Effector memory CD8-positive, alpha-beta T cell (primary cell): ENCODE data around the gene CCNJ.
"Not testable (repeated sequence)": the region's sequence is repeated elsewhere in the genome, so short reads cannot be mapped to it uniquely, and the experiment has no call there.

ENCODE experiments used
- ATAC-seq: fragments of 150-1000 bp; cut with Tn5 transposase; replicated peaks from 2 replicates; pipeline ENCODE4 v1.10.0; 2021; ENCODE audit warnings: mild to moderate bottlenecking, moderate library complexity
- DNase-seq, 3 experiments: peaks; one replicate each; pipeline ENCODE4 v3.0.0; 2021
- H3K27ac Mint-ChIP-seq, 2 donors: one replicate each; pipeline ENCODE4 v1.8.0; 2022; ENCODE audit warnings: mild to moderate bottlenecking in 2 of 2, mixed read lengths in 2 of 2, moderate library complexity in 2 of 2
- H3K27me3 Mint-ChIP-seq, 2 donors: one replicate each; pipeline ENCODE4 v1.8.0; 2022; ENCODE audit warnings: mixed read lengths in 2 of 2
- H3K36me3 Mint-ChIP-seq: one replicate; pipeline ENCODE4 v1.8.0; 2022; ENCODE audit warnings: mild to moderate bottlenecking, moderate library complexity, mixed read lengths; ENCODE audit not compliant: insufficient read depth
- H3K4me1 Mint-ChIP-seq, 2 donors: one replicate each; pipeline ENCODE4 v1.8.0; 2022; ENCODE audit warnings: low read depth in 2 of 2, mixed read lengths in 2 of 2
- H3K4me3 Mint-ChIP-seq, 2 donors: one replicate each; pipeline ENCODE4 v1.8.0; 2022; ENCODE audit warnings: mild to moderate bottlenecking in 2 of 2, mixed read lengths in 2 of 2, moderate library complexity in 2 of 2
- H3K9me3 Mint-ChIP-seq, 2 donors: one replicate each; pipeline ENCODE4 v1.8.0; 2022; ENCODE audit warnings: mixed read lengths in 2 of 2
- total RNA-seq, 9 experiments: gene quantifications; one replicate each; lab custom pipeline; 2026; lab: John Stamatoyannopoulos, UW

The CCNJ gene
- 9.1 to 23.4 (median 17.6) reads per million in 9 experiments for total RNA-seq

GRCh38 chr10:96043033-96043892 lies at the start of gene CCNJ:
Gene CCNJ, plus strand, starts transcription at chr10:96043583. Its CDS starts 811 bp downstream, at chr10:96044394.
- ATAC-seq (peak; percentile 88), DNase-seq (peak; percentile 75 to 84 (median 82))
- Mint-ChIP-seq H3K27ac (peak within 1 kb of the TSS; percentile 82 to 93), H3K4me3 (peak within 1 kb of the TSS; percentile 92 to 97), H3K36me3 (peaks cover 12% of the 10 kb centered on the region), H3K9me3 (no peaks in the 10 kb centered on the region), H3K4me1 (peaks cover 18 to 46% of the 10 kb centered on the region in 2 donors), H3K27me3 (peaks cover 9 to 11% of the 10 kb centered on the region in 2 donors)

- H3K27me3 Mint-ChIP-seq, H3K27ac Mint-ChIP-seq, H3K9me3 Mint-ChIP-seq, ATAC-seq, H3K4me1 Mint-ChIP-seq, H3K36me3 Mint-ChIP-seq, H3K4me3 Mint-ChIP-seq, DNase-seq: not testable (repeated sequence)
Measured at GRCh38 chr10:95994376-95994775, 49.0 kb upstream of the CCNJ start.

DNA sequence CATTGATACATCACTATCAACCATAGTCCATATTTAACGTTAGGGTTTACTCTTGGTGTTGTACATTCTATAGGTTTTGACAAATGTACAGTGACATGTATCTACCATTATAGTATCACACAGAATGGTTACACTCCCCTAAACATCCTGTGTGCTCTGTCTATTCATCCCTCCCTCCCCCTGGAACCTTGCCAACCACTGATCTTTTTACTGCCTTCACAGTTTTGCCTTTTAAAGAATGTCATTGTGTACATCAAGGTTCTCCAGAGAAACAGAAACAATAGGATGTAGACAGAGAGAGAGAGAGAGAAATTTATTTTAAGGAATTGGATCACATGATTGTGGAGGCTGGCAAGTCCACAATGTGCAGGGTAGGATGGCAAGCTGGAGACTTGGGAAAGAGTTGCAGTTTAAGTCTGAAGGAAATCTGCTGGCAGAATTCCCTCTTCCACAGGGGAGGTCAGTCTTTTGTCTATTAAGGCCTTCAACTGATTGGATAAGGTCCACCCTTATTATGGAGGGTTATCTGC lies 45.1 kb upstream of the CCNJ start:
- ATAC-seq (no peak), DNase-seq (no peak)
- Mint-ChIP-seq H3K9me3 (no peaks in the 10 kb centered on the region), H3K4me3 (no peak overlapping the region), H3K4me1 (no peaks in the 10 kb centered on the region), H3K27me3 (no peaks in the 10 kb centered on the region), H3K27ac (no peak overlapping the region), H3K36me3 (no peaks in the 10 kb centered on the region)

GRCh38 chr10:96013956-96014355 lies 29.4 kb upstream of the CCNJ start:
- Mint-ChIP-seq H3K9me3 (no peaks in the 10 kb centered on the region), H3K36me3 (no peaks in the 10 kb centered on the region), H3K4me1 (peaks cover 0 to 4% of the 10 kb centered on the region in 2 donors), H3K27ac (no peak overlapping the region), H3K27me3 (peaks cover 10 to 20% of the 10 kb centered on the region in 2 donors), H3K4me3 (no peak overlapping the region)
- DNase-seq = no peak
- no peak for ATAC-seq

DNA sequence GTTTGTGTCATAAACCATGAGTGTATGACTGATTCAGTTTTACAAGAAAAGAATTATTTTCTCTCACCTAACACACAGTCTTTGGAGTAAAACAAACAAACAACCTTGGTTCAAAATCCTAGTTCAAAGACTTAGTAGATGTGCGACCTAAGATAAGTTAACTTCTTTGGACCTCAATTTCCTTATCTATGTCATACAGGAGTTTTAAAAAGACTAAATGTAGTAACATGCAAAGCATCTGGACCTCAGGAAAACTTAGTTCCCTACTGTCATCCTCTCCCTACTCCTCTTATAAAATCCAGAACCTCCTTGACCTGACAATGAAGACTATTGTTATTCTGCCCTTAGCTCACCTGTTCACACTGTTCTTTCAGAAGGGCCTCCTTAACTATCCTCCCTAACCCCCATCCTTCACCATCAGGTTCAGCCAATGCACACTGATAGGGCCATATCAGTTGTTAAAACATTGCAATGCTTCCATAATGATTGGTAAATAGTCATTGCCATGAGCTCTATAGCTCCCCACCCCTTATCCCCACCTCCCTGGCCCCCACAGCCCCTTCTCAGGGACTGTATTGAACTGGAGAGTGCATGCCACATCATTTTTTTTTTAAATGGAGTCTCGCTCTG lies 28.8 kb upstream of the CCNJ start:
- H3K27ac Mint-ChIP-seq = no peak overlapping the region
- H3K9me3 Mint-ChIP-seq = no peaks in the 10 kb centered on the region
- no peaks in the 10 kb centered on the region for H3K36me3 Mint-ChIP-seq
- no peak overlapping the region for H3K4me3 Mint-ChIP-seq
- DNase-seq (no peak), ATAC-seq (no peak)
- H3K27me3 Mint-ChIP-seq = peaks cover 10 to 20% of the 10 kb centered on the region in 2 donors
- peaks cover 0 to 4% of the 10 kb centered on the region in 2 donors for H3K4me1 Mint-ChIP-seq

DNA sequence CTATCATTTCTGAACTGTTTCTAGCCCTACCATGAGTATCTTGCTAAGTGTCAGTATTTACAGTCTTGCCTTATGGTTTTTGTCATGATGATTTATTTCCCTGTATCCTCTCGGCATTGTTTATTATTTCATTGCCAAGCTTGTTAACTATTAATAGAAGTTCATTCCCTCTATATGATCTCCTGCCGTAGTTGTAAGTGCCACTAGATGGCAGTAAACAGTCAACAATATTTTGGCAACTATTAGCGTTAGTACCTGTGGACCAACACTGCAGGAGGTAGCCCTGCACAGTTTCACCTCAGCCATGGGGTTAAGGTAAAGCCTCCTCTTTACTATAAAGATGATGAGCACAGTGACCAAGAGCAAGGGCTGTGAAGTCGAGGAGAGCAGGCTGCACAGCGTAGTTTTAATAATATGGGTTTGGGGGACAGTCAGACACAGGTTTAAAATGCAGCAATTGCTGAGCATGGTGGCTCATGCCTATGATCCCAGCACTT lies 26.1 kb upstream of the CCNJ start:
- DNase-seq = peak; percentile 35 to 41 (median 37)
- peaks cover 10 to 20% of the 10 kb centered on the region in 2 donors for H3K27me3 Mint-ChIP-seq
- ATAC-seq = peak; percentile 81
- H3K4me3 Mint-ChIP-seq = no peak overlapping the region
- H3K9me3 Mint-ChIP-seq = no peaks in the 10 kb centered on the region
- H3K27ac Mint-ChIP-seq = no peak overlapping the region
- H3K36me3 Mint-ChIP-seq = no peaks in the 10 kb centered on the region
- H3K4me1 Mint-ChIP-seq = peaks cover 0 to 4% of the 10 kb centered on the region in 2 donors

DNA sequence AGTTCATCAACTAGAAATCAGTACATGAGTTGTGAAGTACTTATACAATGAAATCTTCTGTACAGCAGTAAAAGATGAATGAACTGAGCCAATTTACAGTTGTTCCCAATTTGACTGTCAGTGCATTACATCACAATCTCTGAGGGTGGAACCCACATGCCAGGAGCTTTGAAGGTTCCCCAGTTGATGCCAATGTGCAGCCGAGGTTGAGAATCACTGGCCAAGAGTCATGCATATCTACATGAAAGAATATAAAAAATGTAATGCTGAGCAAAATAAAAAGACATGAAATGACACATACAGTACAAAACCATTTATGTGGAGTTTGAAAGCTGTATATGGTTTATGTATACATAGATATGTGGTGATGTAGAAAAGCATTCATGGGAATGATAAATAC lies 22.1 kb upstream of the CCNJ start:
- Mint-ChIP-seq H3K9me3 (no peaks in the 10 kb centered on the region), H3K4me1 (peaks cover 0 to 4% of the 10 kb centered on the region in 2 donors), H3K36me3 (no peaks in the 10 kb centered on the region), H3K27ac (no peak overlapping the region), H3K4me3 (no peak overlapping the region), H3K27me3 (peaks cover 0 to 16% of the 10 kb centered on the region in 2 donors)
- ATAC-seq = no peak
- DNase-seq = no peak

GRCh38 chr10:96022739-96023138 lies 20.6 kb upstream of the CCNJ start:
- H3K27ac Mint-ChIP-seq = no peak overlapping the region
- no peak for DNase-seq
- no peak overlapping the region for H3K4me3 Mint-ChIP-seq
- peaks cover 0 to 9% of the 10 kb centered on the region in 2 donors for H3K27me3 Mint-ChIP-seq
- H3K4me1 Mint-ChIP-seq = no peaks in the 10 kb centered on the region
- no peak for ATAC-seq
- no peaks in the 10 kb centered on the region for H3K9me3 Mint-ChIP-seq
- H3K36me3 Mint-ChIP-seq = no peaks in the 10 kb centered on the region

GRCh38 chr10:96023168-96023567 lies 20.2 kb upstream of the CCNJ start:
- H3K27ac Mint-ChIP-seq = no peak overlapping the region
- DNase-seq (no peak), ATAC-seq (no peak)
- H3K4me3 Mint-ChIP-seq = no peak overlapping the region
- no peaks in the 10 kb centered on the region for H3K4me1 Mint-ChIP-seq
- peaks cover 0 to 9% of the 10 kb centered on the region in 2 donors for H3K27me3 Mint-ChIP-seq
- H3K9me3 Mint-ChIP-seq = no peaks in the 10 kb centered on the region
- no peaks in the 10 kb centered on the region for H3K36me3 Mint-ChIP-seq

GRCh38 chr10:96025566-96025965 lies 17.8 kb upstream of the CCNJ start:
- no peaks in the 10 kb centered on the region for H3K4me1 Mint-ChIP-seq
- H3K9me3 Mint-ChIP-seq = no peaks in the 10 kb centered on the region
- DNase-seq (no peak), ATAC-seq (no peak)
- H3K36me3 Mint-ChIP-seq = no peaks in the 10 kb centered on the region
- H3K27ac Mint-ChIP-seq = no peak overlapping the region
- peaks cover 5 to 18% of the 10 kb centered on the region in 2 donors for H3K27me3 Mint-ChIP-seq
- no peak overlapping the region for H3K4me3 Mint-ChIP-seq

DNA sequence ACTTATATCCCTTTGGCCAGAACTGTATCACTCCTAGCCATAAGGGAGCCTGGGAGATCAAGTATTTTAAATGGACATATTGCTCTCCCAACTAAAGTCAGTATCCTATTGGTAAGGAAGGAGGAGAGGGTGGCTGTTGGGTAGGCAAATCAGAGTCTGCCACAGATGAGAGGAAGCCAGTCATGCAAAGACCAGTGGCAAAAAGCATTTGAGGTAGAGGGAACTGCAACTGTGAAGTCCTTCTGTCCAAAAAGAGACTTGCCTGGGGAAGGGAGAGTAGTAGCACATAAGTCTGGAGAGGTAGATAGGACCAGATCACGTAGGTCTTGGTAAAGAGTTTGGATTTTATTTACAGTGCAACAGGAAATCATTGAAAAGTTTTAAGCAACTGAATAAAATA lies 8.8 kb upstream of the CCNJ start:
- Mint-ChIP-seq H3K4me1 (no peaks in the 10 kb centered on the region), H3K9me3 (no peaks in the 10 kb centered on the region), H3K27ac (no peak overlapping the region), H3K36me3 (no peaks in the 10 kb centered on the region), H3K27me3 (peaks cover 13 to 21% of the 10 kb centered on the region in 2 donors), H3K4me3 (no peak overlapping the region)
- DNase-seq (no peak), ATAC-seq (no peak)

- H3K9me3 Mint-ChIP-seq = no peaks in the 10 kb centered on the region
- peaks cover 3 to 5% of the 10 kb centered on the region in 2 donors for H3K4me1 Mint-ChIP-seq
- H3K36me3 Mint-ChIP-seq = peaks cover 8% of the 10 kb centered on the region
- DNase-seq (no peak), ATAC-seq (no peak)
- no peak overlapping the region for H3K4me3 Mint-ChIP-seq
- no peak overlapping the region for H3K27ac Mint-ChIP-seq
- peaks cover 13 to 21% of the 10 kb centered on the region in 2 donors for H3K27me3 Mint-ChIP-seq
Measured at GRCh38 chr10:96038476-96039387, 4.7 kb upstream of the CCNJ start.

DNA sequence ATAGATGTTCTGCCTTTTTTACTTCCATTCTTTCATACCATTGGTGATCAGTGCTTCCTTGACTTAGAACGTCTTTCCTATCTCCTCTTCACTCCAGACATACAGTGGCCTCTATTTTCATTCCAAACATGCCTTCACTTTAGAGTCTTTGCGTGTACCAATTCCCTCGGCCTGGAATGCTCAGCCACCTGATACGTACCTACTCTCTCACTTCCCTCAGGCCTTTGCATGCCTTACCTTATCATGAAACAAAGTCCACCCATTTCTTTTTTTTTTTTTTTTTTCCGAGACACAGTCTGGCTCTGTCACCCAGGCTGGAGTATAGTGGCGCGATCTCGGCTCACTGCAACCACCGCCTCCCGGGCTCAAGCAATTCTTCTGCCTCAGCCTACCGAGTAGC lies 2.2 kb upstream of the CCNJ start:
- peaks cover 13 to 28% of the 10 kb centered on the region in 2 donors for H3K4me1 Mint-ChIP-seq
- H3K27me3 Mint-ChIP-seq = peaks cover 13 to 21% of the 10 kb centered on the region in 2 donors
- ATAC-seq (no peak), DNase-seq (no peak)
- H3K27ac Mint-ChIP-seq = no peak overlapping the region
- H3K4me3 Mint-ChIP-seq = no peak overlapping the region
- no peaks in the 10 kb centered on the region for H3K9me3 Mint-ChIP-seq
- H3K36me3 Mint-ChIP-seq = peaks cover 12% of the 10 kb centered on the region
